HG02970 (cell line): ENCODE results near the gene PDE8B.

Experiments used
- ATAC-seq: cut with Tn5 transposase; IDR thresholded peaks from one replicate; pipeline ENCODE4 v1.9.1; 2021; ENCODE audit warnings: mild to moderate bottlenecking, moderate library complexity, moderate number of reproducible peaks; ENCODE audit not compliant: unreplicated experiment, low FRiP score

PDE8B gene

GRCh38 chr5:77210091-77210963 lies at the start of gene PDE8B:
TSS of gene PDE8B (plus strand) at chr5:77210680. CDS start at chr5:77210926, 246 bp downstream.
- ATAC-seq = no peak

- no peak for ATAC-seq
These were observed 47.0 kb upstream of the PDE8B start for GRCh38 chr5:77163453-77163852.

- ATAC-seq = no peak
These were observed 43.4 kb upstream of the PDE8B start for GRCh38 chr5:77167063-77167462.

GRCh38 chr5:77167695-77168121 lies 42.8 kb upstream of the PDE8B start:
- no peak for ATAC-seq

GRCh38 chr5:77168161-77168878 lies 42.2 kb upstream of the PDE8B start:
- no peak for ATAC-seq

- ATAC-seq = no peak
These were observed 41.6 kb upstream of the PDE8B start for GRCh38 chr5:77168879-77169244.

GRCh38 chr5:77170196-77170890 lies 40.1 kb upstream of the PDE8B start:
- no peak for ATAC-seq

GRCh38 chr5:77171141-77171910 lies 39.2 kb upstream of the PDE8B start:
- ATAC-seq = no peak

- ATAC-seq = no peak
These were observed 37.7 kb upstream of the PDE8B start for GRCh38 chr5:77172713-77173328.

GRCh38 chr5:77174526-77174925 lies 36.0 kb upstream of the PDE8B start:
- ATAC-seq = no peak

- ATAC-seq = no peak
These were observed 35.2 kb upstream of the PDE8B start for GRCh38 chr5:77175231-77175630.

GRCh38 chr5:77176429-77176828 lies 34.1 kb upstream of the PDE8B start:
- no peak for ATAC-seq

- ATAC-seq = no peak
These were observed 32.9 kb upstream of the PDE8B start for GRCh38 chr5:77177576-77177975.

GRCh38 chr5:77180167-77181081 lies 30.1 kb upstream of the PDE8B start:
- no peak for ATAC-seq

GRCh38 chr5:77181173-77181572 lies 29.3 kb upstream of the PDE8B start:
- no peak for ATAC-seq

- no peak for ATAC-seq
These were observed 28.7 kb upstream of the PDE8B start for GRCh38 chr5:77181596-77182304.

GRCh38 chr5:77182367-77182766 lies 28.1 kb upstream of the PDE8B start:
- no peak for ATAC-seq

GRCh38 chr5:77186652-77187370 lies 23.7 kb upstream of the PDE8B start:
- no peak for ATAC-seq
